ENCODE results near the gene STXBP1.

Gene STXBP1

DNA sequence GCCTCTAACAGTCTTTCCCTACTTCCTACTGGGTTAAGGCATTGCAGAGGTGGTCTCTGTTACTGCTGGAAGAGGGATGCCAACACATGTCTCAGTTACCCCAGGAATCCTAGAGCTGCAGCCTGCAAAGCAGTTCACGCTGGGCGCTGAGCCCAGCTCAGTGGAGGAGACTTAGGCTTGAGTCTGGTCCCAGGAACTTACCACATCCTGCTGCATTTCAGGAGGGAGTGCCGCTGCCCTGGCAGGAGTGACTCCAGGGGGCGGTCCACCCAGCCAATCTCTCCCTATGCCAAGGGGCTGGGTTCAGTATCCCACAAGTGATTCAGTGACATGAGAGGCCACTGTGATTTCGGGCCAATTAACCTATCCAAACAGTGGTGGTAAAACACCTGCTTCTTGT lies 111.4 kb downstream of the STXBP1 start:
- H3K79me1 ChIP-seq (ENCODE audit: low read length), result no peaks in the 10 kb centered on the region
- H3K4ac ChIP-seq (ENCODE audit: low read depth, low read length), result no peak overlapping the region
- H2BK5ac ChIP-seq (ENCODE audit: low read depth, low read length, poor library complexity), result no peak overlapping the region
- no peak overlapping the region for H3K9ac ChIP-seq (ENCODE audit: low read length)
- H3K36me3 ChIP-seq (ENCODE audit: control insufficient read depth in 1 of 2, insufficient read depth in 2 of 2, low read length in 2 of 2), result no peaks in the 10 kb centered on the region
- H4K8ac ChIP-seq (ENCODE audit: low read depth, low read length), result no peak overlapping the region
- peaks cover 2% of the 10 kb centered on the region for H3K9me3 ChIP-seq (ENCODE audit: insufficient read depth, low read depth, low read length)
- no peak for DNase-seq
- H2AK5ac ChIP-seq (ENCODE audit: low read length), result no peak overlapping the region
- H2AFZ ChIP-seq (ENCODE audit: insufficient read depth, low read length, poor library complexity), result no peak overlapping the region
- H4K91ac ChIP-seq (ENCODE audit: low read depth, low read length), result no peak overlapping the region
- H3K14ac ChIP-seq (ENCODE audit: low read length), result no peak overlapping the region
- H3K27ac ChIP-seq (ENCODE audit: low read depth, low read length), result no peak overlapping the region
- no peaks in the 10 kb centered on the region for H3K27me3 ChIP-seq (ENCODE audit: insufficient read depth, low read length)
- no peak overlapping the region for H3K4me3 ChIP-seq (ENCODE audit: low read depth, low read length)
- no peak overlapping the region for H3K23ac ChIP-seq (ENCODE audit: low read length)
- no peak overlapping the region for H2BK120ac ChIP-seq (ENCODE audit: insufficient read depth, low read length, poor library complexity)
- H3K4me2 ChIP-seq (ENCODE audit: low read length), result no peak overlapping the region
- H3K18ac ChIP-seq (ENCODE audit: low read length), result no peak overlapping the region
- no CpG with 5 or more reads among the region's 5 CpGs for WGBS (ENCODE audit: extremely low coverage, insufficient coverage, insufficient read length)
- no peak overlapping the region for H2BK12ac ChIP-seq (ENCODE audit: low read length)
- no peaks in the 10 kb centered on the region for H3K4me1 ChIP-seq (ENCODE audit: control insufficient read depth in 1 of 2, insufficient read depth in 2 of 2, low read length in 2 of 2)
- H4K12ac ChIP-seq (ENCODE audit: low read depth, low read length), result no peak overlapping the region
- H3K79me2 ChIP-seq (ENCODE audit: control insufficient read depth, insufficient read depth, low read length, poor library complexity), result no peaks in the 10 kb centered on the region

DNA sequence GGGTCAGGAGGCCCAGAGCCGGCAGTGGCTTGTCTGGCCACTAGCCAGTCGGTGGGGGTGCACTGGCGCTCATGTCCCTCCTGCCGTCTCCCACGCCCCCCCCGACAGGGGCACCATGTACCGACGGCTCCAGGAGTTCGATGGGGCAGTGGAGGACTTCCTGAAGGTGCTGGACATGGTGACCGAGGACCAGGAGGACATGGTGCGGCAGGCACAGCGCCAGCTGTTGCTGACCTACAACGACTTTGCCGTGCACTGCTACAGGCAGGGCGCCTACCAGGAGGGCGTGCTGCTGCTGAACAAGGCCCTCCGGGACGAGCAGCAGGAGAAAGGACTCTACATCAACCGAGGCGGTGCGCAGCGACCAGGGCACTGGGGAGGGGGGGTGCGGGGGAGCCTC lies 111.9 kb downstream of the STXBP1 start:
- no peak overlapping the region for H2BK120ac ChIP-seq (ENCODE audit: insufficient read depth, low read length, poor library complexity)

DNA sequence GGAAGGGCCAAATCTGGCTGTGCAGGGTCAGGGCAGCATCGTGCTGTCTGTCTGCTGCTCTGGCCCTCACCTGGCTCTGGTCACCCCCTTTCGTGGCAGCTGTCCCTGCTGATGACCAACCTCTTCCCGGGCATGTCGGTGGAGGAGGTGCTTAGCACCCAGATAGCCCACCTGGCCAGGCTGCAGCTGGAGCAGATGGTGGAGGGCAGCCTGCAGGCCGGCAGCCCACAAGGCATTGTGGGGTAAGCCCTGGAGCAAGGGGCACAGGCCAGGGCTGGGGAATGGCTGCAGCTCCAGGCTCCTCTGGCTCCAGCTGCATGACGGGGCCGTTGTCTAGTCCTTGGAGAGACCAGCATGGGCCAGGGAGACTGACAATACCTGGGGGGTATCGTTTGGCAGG lies 114.8 kb downstream of the STXBP1 start:
- no peaks in the 10 kb centered on the region for H3K27me3 ChIP-seq (ENCODE audit: insufficient read depth, low read length)
- H3K4me2 ChIP-seq (ENCODE audit: low read length), result no peak overlapping the region
- no peak overlapping the region for H2AK5ac ChIP-seq (ENCODE audit: low read length)
- H3K4me1 ChIP-seq (ENCODE audit: control insufficient read depth in 1 of 2, insufficient read depth in 2 of 2, low read length in 2 of 2), result no peaks in the 10 kb centered on the region
- no peak overlapping the region for H3K14ac ChIP-seq (ENCODE audit: low read length)
- H3K18ac ChIP-seq (ENCODE audit: low read length), result no peak overlapping the region
- no peak overlapping the region for H3K27ac ChIP-seq (ENCODE audit: low read depth, low read length)
- H3K79me2 ChIP-seq (ENCODE audit: control insufficient read depth, insufficient read depth, low read length, poor library complexity), result no peaks in the 10 kb centered on the region
- no peak overlapping the region for H3K23ac ChIP-seq (ENCODE audit: low read length)
- H3K79me1 ChIP-seq (ENCODE audit: low read length), result no peaks in the 10 kb centered on the region
- H4K91ac ChIP-seq (ENCODE audit: low read depth, low read length), result no peak overlapping the region
- H3K36me3 ChIP-seq (ENCODE audit: control insufficient read depth in 1 of 2, insufficient read depth in 2 of 2, low read length in 2 of 2), result no peaks in the 10 kb centered on the region
- DNase-seq, result no peak
- no peak overlapping the region for H3K4me3 ChIP-seq (ENCODE audit: low read depth, low read length)
- H3K9me3 ChIP-seq (ENCODE audit: insufficient read depth, low read depth, low read length), result peaks cover 2% of the 10 kb centered on the region
- no peak overlapping the region for H2BK5ac ChIP-seq (ENCODE audit: low read depth, low read length, poor library complexity)
- H2AFZ ChIP-seq (ENCODE audit: insufficient read depth, low read length, poor library complexity), result no peak overlapping the region
- no peak overlapping the region for H4K8ac ChIP-seq (ENCODE audit: low read depth, low read length)
- no peak overlapping the region for H2BK12ac ChIP-seq (ENCODE audit: low read length)
- WGBS (ENCODE audit: extremely low coverage, insufficient coverage, insufficient read length), result no CpG with 5 or more reads among the region's 8 CpGs
- no peak overlapping the region for H3K4ac ChIP-seq (ENCODE audit: low read depth, low read length)
- H3K9ac ChIP-seq (ENCODE audit: low read length), result no peak overlapping the region
- no peak overlapping the region for H2BK120ac ChIP-seq (ENCODE audit: insufficient read depth, low read length, poor library complexity)
- H4K12ac ChIP-seq (ENCODE audit: low read depth, low read length), result no peak overlapping the region

More for the DNA sequence above, 111.9 kb downstream of the STXBP1 start:
- Histone ChIP-seq H3K9me3 (ENCODE audit: insufficient read depth, low read depth, low read length) (peaks cover 2% of the 10 kb centered on the region), H2BK12ac (ENCODE audit: low read length) (no peak overlapping the region), H3K14ac (ENCODE audit: low read length) (no peak overlapping the region), H2AK5ac (ENCODE audit: low read length) (no peak overlapping the region), H3K79me2 (ENCODE audit: control insufficient read depth, insufficient read depth, low read length, poor library complexity) (no peaks in the 10 kb centered on the region), H3K4me2 (ENCODE audit: low read length) (no peak overlapping the region), H3K27ac (ENCODE audit: low read depth, low read length) (no peak overlapping the region), H3K18ac (ENCODE audit: low read length) (no peak overlapping the region), H4K91ac (ENCODE audit: low read depth, low read length) (no peak overlapping the region), H3K4ac (ENCODE audit: low read depth, low read length) (no peak overlapping the region), H2AFZ (ENCODE audit: insufficient read depth, low read length, poor library complexity) (no peak overlapping the region), H3K4me1 (ENCODE audit: control insufficient read depth in 1 of 2, insufficient read depth in 2 of 2, low read length in 2 of 2) (no peaks in the 10 kb centered on the region), H3K79me1 (ENCODE audit: low read length) (no peaks in the 10 kb centered on the region), H3K9ac (ENCODE audit: low read length) (no peak overlapping the region), H3K4me3 (ENCODE audit: low read depth, low read length) (no peak overlapping the region), H4K8ac (ENCODE audit: low read depth, low read length) (no peak overlapping the region), H3K36me3 (ENCODE audit: control insufficient read depth in 1 of 2, insufficient read depth in 2 of 2, low read length in 2 of 2) (no peaks in the 10 kb centered on the region), H2BK5ac (ENCODE audit: low read depth, low read length, poor library complexity) (no peak overlapping the region), H4K12ac (ENCODE audit: low read depth, low read length) (no peak overlapping the region), H3K23ac (ENCODE audit: low read length) (no peak overlapping the region), H3K27me3 (ENCODE audit: insufficient read depth, low read length) (no peaks in the 10 kb centered on the region)
- WGBS (ENCODE audit: extremely low coverage, insufficient coverage, insufficient read length), result no CpG with 5 or more reads among the region's 23 CpGs
- no peak for DNase-seq

DNA sequence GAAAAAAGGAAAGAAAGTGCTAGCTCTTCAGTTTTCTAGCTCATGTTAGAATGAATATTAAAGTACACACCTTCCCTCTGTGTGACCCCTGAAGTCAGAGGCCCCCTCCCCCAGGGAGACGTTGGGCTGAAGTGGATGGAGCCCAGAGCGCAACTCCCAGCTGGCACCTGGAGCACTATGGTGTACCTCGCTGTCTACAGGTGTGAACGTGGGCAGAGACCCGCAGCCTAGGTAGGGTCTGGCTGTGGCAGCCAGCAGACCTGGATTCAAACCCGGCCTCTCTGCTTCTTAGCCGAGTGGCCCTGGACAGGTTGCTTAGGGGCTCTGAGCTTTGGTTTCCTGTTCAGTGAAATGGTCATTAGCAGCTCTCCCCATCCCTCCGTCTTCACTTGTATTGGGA lies 116.7 kb downstream of the STXBP1 start:
- H3K79me2 ChIP-seq (ENCODE audit: control insufficient read depth, insufficient read depth, low read length, poor library complexity), result no peaks in the 10 kb centered on the region
- no peak overlapping the region for H2BK5ac ChIP-seq (ENCODE audit: low read depth, low read length, poor library complexity)
- H2AK5ac ChIP-seq (ENCODE audit: low read length), result no peak overlapping the region
- no peak overlapping the region for H3K23ac ChIP-seq (ENCODE audit: low read length)
- no peaks in the 10 kb centered on the region for H3K27me3 ChIP-seq (ENCODE audit: insufficient read depth, low read length)
- no peak overlapping the region for H2AFZ ChIP-seq (ENCODE audit: insufficient read depth, low read length, poor library complexity)
- WGBS (ENCODE audit: extremely low coverage, insufficient coverage, insufficient read length), result no CpG with 5 or more reads among the region's 8 CpGs
- no peak overlapping the region for H3K4ac ChIP-seq (ENCODE audit: low read depth, low read length)
- H3K4me3 ChIP-seq (ENCODE audit: low read depth, low read length), result no peak overlapping the region
- H3K18ac ChIP-seq (ENCODE audit: low read length), result no peak overlapping the region
- H3K27ac ChIP-seq (ENCODE audit: low read depth, low read length), result no peak overlapping the region
- no peak overlapping the region for H2BK120ac ChIP-seq (ENCODE audit: insufficient read depth, low read length, poor library complexity)
- H2BK12ac ChIP-seq (ENCODE audit: low read length), result no peak overlapping the region
- no peak overlapping the region for H3K14ac ChIP-seq (ENCODE audit: low read length)
- H3K4me2 ChIP-seq (ENCODE audit: low read length), result no peak overlapping the region
- no peaks in the 10 kb centered on the region for H3K4me1 ChIP-seq (ENCODE audit: control insufficient read depth in 1 of 2, insufficient read depth in 2 of 2, low read length in 2 of 2)
- peaks cover 2% of the 10 kb centered on the region for H3K9me3 ChIP-seq (ENCODE audit: insufficient read depth, low read depth, low read length)
- no peak for DNase-seq
- H3K79me1 ChIP-seq (ENCODE audit: low read length), result no peaks in the 10 kb centered on the region
- no peaks in the 10 kb centered on the region for H3K36me3 ChIP-seq (ENCODE audit: control insufficient read depth in 1 of 2, insufficient read depth in 2 of 2, low read length in 2 of 2)
- H4K12ac ChIP-seq (ENCODE audit: low read depth, low read length), result no peak overlapping the region
- H3K9ac ChIP-seq (ENCODE audit: low read length), result no peak overlapping the region
- H4K8ac ChIP-seq (ENCODE audit: low read depth, low read length), result no peak overlapping the region
- H4K91ac ChIP-seq (ENCODE audit: low read depth, low read length), result no peak overlapping the region
